Lower leg skin (tissue), 3 donors: ENCODE measurements around the gene ACOX3.

Experiments used
- POLR2A ChIP-seq, 2 donors: fragments of 450-650 bp; IDR thresholded peaks; one replicate each; pipeline ENCODE4 v1.6.1; 2016 to 2017; ENCODE audit warnings: antibody characterized with exemption in 2 of 2, mild to moderate bottlenecking in 1 of 2, moderate library complexity in 1 of 2
- TF ChIP-seq, protein P1 (sequence below), 3 donors: fragments of 450-650 bp; IDR thresholded peaks; one replicate each; pipeline ENCODE4 v1.5.1; 2016; ENCODE audit warnings: antibody characterized with exemption in 3 of 3, mild to moderate bottlenecking in 3 of 3, moderate library complexity in 2 of 3

DNA sequence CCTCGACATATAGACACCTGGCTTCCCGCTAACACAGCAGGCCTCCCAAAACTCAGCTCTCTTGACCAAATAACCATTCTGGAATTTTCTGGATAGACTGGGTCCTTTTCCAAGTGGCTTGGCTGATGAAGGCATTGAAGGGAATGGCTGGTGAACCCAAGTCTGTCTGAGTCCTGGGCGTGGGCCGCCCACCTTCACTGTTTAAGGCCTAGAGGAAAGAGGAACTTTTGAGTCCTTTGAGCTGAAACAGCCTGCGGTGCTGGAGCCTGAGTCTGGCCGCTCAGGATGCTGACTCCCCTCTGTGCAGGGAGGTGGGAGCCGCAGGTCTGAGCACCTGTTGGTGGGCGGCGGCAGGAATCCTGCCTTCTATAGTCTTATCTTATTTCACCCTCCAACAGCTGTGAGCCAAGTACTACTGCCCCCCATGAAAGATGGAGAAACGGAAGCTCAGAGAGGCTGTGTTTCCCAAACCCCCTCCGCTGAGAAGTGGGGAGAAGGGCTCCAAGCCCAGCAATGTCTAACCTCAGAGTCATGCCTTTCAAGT, 23.4 kb downstream of the ACOX3 start:
- TF ChIP-seq, protein P1, sequence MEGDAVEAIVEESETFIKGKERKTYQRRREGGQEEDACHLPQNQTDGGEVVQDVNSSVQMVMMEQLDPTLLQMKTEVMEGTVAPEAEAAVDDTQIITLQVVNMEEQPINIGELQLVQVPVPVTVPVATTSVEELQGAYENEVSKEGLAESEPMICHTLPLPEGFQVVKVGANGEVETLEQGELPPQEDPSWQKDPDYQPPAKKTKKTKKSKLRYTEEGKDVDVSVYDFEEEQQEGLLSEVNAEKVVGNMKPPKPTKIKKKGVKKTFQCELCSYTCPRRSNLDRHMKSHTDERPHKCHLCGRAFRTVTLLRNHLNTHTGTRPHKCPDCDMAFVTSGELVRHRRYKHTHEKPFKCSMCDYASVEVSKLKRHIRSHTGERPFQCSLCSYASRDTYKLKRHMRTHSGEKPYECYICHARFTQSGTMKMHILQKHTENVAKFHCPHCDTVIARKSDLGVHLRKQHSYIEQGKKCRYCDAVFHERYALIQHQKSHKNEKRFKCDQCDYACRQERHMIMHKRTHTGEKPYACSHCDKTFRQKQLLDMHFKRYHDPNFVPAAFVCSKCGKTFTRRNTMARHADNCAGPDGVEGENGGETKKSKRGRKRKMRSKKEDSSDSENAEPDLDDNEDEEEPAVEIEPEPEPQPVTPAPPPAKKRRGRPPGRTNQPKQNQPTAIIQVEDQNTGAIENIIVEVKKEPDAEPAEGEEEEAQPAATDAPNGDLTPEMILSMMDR (IDR thresholded peaks at IDR 0.05): no peak
- TF ChIP-seq POLR2A (IDR thresholded peaks at IDR 0.05): no peak
